RWPE1 (cell line): ENCODE results near the gene CDK17.
A peak's percentile ranks its signal among the peaks of the same experiment; 100 is the strongest.

Experiments used
- CTCF ChIA-PET: fragments of 350-600 bp; sonication (Branson Sonifier 250); formaldehyde crosslinking; extraction: SDS; loops from one replicate; lab custom pipeline; 2021; lab: Yijun Ruan, JAX
- POLR2A ChIA-PET: fragments of 400-600 bp; formaldehyde crosslinking; extraction: SDS; loops from one replicate; lab custom pipeline; 2020; ENCODE audit warnings: antibody characterized with exemption; ENCODE audit not compliant: low non-redundant PET; lab: Yijun Ruan, JAX
- DNase-seq: peaks from one replicate; pipeline ENCODE4 v3.0.0; 2012; ENCODE audit warnings: low spot score
- H3K27ac ChIP-seq: fragments of 450-650 bp; 2 replicates; pipeline ENCODE4 v1.5.1; 2017
- TF ChIP-seq, protein P1 (sequence below): fragments of 450-650 bp; conservative IDR thresholded peaks from 2 replicates; pipeline ENCODE4 v1.5.1; 2017; ENCODE audit warnings: low read depth, mild to moderate bottlenecking

The CDK17 gene

DNA sequence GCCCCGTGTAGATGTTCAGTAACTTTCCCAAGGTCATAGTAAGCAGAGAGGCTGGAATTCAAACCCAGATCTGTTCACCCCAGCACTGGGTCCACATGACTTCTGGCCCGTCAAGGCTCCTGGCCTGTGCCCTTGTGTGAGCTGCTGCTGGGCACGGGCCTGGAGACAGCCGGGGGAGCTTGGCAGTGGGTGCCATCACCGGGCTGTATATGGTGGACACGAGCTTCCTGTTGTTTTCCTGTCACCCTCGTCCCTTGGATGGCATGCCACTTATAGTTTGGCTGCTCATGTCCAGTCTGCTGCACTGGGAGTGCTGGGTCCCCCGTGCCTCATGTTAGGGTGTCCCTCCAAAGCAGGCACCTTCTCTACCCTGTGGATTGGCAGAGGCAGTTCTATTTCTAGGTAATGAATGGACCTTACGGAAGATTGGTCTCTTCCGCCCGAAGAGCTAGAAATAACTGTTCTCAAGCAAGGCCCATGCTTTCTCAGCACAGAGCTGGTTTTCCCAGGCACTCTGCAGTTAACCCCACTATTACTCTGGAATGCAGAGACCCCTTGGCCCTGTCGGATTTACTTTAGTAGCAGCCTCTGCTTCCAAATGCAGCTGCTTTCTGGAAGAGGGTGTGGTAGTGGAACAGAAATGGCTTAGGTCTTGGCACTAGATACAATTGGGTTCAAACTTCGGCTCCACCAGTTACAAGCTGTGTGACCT, 161.7 kb downstream of the CDK17 start:
- TF ChIP-seq, protein P1, sequence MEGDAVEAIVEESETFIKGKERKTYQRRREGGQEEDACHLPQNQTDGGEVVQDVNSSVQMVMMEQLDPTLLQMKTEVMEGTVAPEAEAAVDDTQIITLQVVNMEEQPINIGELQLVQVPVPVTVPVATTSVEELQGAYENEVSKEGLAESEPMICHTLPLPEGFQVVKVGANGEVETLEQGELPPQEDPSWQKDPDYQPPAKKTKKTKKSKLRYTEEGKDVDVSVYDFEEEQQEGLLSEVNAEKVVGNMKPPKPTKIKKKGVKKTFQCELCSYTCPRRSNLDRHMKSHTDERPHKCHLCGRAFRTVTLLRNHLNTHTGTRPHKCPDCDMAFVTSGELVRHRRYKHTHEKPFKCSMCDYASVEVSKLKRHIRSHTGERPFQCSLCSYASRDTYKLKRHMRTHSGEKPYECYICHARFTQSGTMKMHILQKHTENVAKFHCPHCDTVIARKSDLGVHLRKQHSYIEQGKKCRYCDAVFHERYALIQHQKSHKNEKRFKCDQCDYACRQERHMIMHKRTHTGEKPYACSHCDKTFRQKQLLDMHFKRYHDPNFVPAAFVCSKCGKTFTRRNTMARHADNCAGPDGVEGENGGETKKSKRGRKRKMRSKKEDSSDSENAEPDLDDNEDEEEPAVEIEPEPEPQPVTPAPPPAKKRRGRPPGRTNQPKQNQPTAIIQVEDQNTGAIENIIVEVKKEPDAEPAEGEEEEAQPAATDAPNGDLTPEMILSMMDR, result no peak
- DNase-seq, result no peak
- peak overlapping the region; percentile 98 for H3K27ac ChIP-seq
- ChIA-PET CTCF (interaction anchor here (1.9 kb wide), 1 partner anchor 23 kb away, joined by 8 read pairs; no protein-coding TSS in a partner anchor), POLR2A (no interaction called here)

DNA sequence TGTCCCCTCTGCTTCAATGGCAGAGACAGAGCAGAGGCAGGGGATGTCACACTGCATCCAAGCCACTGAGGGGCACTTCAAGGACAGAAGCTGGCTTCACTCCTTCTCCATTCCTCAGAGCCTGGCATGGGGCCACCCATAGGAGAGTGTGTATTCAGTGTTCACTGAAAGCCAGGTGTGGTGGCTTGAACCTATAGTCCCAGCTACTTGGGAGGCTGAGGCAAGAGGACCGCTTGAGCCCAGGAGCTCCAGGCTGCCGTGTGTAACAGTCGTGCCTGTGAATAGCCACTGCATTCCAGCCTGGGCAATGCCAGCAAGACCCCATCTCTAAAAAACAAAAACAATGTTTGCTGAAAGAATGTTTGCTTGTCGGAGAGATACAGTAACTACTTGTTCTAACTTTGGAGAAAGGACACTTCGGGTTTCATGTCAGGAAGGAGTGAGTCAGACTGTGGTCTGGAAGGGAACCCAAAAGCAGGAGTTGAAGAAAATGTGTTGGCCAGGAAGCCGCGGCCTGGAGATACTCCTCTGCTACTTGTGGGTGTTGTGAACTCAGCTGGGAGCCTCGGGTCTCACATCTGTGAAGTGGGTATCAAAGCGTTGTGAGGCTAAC, 162.7 kb downstream of the CDK17 start:
- CTCF ChIA-PET, result interaction anchor here (0.6 to 1.9 kb wide), 3 partner anchors 22 to 164 kb away, joined by 3 to 8 read pairs (median 6); no protein-coding TSS in a partner anchor

DNA sequence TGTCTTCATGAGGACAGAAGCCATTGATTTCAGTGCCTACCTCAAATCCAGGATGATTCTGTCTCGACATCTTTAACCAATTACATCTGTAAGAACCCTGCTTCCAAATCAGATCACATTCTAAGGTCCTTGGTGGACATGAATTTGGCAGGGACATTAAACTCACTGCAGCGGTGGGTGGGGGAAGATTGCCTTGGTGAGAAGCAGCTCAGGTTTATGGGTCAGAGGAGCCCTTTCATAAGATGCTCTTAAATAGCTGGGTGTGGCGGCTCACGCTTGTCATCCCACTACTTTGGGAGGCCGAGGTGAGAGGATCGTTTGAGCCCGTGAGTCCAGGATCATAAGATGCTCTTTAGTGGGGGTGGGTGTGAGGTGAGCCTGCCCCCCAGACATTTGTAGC, 163.2 kb downstream of the CDK17 start:
- no peak for DNase-seq
- H3K27ac ChIP-seq, result peak overlapping the region; percentile 98
- ChIA-PET POLR2A (no interaction called here), CTCF (interaction anchor here (0.6 to 1.9 kb wide), 3 partner anchors 22 to 164 kb away, joined by 3 to 8 read pairs (median 6); no protein-coding TSS in a partner anchor)
- TF ChIP-seq, protein P1, result no peak

More for the DNA sequence above, 162.7 kb downstream of the CDK17 start:
- TF ChIP-seq, protein P1, result no peak
- POLR2A ChIA-PET, result no interaction called here
- peak; percentile 68 for DNase-seq
- peak overlapping the region; percentile 98 for H3K27ac ChIP-seq

DNA sequence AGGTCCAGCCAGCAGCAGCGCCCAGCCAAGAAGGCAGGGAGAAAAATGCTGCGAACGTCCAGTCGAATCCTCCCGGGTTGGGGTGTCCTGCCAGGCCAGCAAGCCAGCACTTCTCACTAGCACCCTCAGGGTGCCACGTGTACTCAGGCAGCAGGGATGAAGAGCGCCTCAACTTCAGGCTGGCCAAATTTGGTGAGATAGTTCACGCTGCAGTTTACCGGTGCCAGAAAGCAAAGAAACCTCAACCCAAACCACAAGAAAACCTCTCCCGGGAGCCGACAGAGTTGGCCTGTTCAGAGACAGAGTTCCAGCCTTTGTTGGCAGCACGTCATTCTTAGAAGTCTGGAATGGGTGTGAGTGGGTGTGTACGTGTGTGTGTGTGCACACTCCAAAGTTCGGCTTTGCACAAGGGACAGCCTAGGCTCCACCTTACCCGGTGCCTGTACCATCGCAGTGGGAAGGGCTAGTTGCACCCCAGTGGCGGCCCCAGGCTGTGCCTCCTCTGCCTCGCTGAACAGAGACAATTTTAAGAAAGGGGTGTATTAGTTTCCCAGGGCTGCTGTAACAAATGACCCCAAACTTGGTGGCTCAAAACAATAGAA, 163.9 kb downstream of the CDK17 start:
- TF ChIP-seq, protein P1, result no peak
- POLR2A ChIA-PET, result no interaction called here
- CTCF ChIA-PET, result interaction anchor here (1.4 kb wide), 1 partner anchor 21 kb away, joined by 3 read pairs; no protein-coding TSS in a partner anchor
- no peak for DNase-seq
- peak overlapping the region; percentile 98 for H3K27ac ChIP-seq

DNA sequence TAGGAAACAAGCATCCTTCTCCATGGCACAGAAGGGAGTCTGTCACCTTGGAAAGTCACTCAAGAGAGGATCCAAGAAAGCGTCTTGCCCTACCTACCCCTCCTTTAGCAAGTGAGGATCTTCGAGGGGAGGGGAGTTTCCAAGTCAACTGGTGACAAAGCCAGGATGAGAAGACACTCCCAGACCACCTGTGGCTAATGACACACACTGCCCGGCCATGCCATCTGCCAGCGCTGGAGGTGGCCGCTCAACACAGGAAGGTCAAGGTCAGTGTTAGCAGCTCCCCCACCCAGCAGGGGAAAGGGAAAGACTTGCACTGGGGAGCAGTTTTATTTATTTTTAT, 164.8 kb downstream of the CDK17 start:
- DNase-seq, result no peak
- CTCF ChIA-PET, result interaction anchor here (1.4 kb wide), 1 partner anchor 20 kb away, joined by 3 read pairs; no protein-coding TSS in a partner anchor
- POLR2A ChIA-PET, result no interaction called here
- TF ChIP-seq, protein P1, result no peak
- H3K27ac ChIP-seq, result peak overlapping the region; percentile 98
